Activated effector memory CD4-positive, alpha-beta T cell treated with anti-CD3 and anti-CD28 coated beads, Interleukin-2, amount 50 U/mL, for 16 hours (primary cell): ENCODE measurements around the gene TSPAN18.

Experiments used
- DNase-seq: peaks from one replicate; pipeline ENCODE4 v3.0.0-alpha.2; 2020

Gene TSPAN18

DNA sequence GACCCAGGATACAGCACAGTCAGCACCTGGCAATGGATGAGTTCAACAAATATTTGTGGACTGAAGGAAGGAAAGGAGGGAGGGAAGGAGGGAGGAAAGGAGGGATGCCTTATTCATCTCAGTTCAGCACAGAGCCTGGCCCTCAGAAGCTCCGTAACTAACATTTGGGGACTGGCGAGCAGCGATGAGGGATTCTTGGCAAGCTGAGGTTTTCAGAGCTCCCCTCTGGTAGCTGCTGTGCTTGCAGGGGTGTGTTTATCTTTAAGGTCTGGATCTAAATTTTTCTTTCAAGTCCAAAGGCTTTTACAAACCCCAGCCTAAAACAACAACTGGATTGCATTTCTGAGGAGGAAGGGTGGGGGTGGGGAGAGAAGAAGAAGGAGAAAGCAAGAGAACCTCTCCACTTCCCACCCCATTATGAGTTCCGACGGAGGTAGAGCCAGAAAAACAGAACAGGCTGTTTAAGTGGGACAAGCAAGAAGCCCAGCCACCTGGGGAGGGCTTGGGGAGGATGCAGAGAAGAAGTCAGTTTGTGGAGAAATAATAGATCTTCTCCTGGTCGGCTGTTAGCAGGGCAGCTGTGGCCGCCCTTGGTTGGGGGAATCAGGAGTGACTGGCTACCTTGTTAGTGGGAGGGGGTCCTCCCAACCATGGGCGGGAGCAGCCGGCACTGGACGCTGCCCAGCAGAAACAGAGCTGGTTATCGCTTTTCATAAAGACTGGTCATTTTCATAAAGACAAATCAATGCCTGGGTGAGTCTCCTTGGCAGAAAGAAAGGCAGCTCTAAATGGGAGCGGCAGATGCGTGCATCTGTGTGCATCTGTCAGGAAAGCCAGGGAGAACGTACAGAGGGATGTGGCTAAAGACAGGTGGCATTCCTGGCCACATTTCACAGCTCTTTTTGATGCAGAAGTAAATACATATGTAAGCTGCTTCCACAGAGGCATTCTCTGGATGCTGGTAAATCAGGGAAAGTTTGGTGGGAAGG, 78.0 kb downstream of the TSPAN18 start:
- DNase-seq = no peak

DNA sequence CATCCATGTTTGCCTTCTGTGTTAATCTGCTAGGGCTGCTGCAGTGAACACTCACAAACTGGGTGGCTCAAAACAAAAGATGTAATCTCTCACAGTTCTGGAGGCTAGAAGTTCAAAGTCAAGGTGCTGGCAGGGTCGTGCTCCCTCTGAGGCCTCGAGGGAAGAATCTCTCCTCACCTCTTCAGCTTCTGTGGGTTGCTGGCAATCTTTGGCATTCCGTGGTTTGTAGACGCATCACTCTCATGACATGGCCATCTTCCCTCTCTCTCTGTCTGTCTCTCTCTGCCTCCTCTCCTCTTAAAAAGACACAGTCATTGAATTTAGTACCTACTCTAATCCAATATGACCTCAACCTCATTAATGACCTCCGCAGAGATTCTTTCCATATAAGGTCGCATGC, 78.8 kb downstream of the TSPAN18 start:
- DNase-seq = no peak

- DNase-seq = no peak
Measured at GRCh38 chr11:44808053-44808753, 81.4 kb downstream of the TSPAN18 start.

- DNase-seq = no peak
Measured at GRCh38 chr11:44809283-44809682, 82.5 kb downstream of the TSPAN18 start.

- no peak for DNase-seq
Measured at GRCh38 chr11:44811841-44812448, 85.2 kb downstream of the TSPAN18 start.

- DNase-seq = no peak
Measured at GRCh38 chr11:44812971-44813370, 86.2 kb downstream of the TSPAN18 start.

GRCh38 chr11:44813401-44813800, 86.6 kb downstream of the TSPAN18 start:
- no peak for DNase-seq

GRCh38 chr11:44814881-44815592, 88.3 kb downstream of the TSPAN18 start:
- no peak for DNase-seq

DNA sequence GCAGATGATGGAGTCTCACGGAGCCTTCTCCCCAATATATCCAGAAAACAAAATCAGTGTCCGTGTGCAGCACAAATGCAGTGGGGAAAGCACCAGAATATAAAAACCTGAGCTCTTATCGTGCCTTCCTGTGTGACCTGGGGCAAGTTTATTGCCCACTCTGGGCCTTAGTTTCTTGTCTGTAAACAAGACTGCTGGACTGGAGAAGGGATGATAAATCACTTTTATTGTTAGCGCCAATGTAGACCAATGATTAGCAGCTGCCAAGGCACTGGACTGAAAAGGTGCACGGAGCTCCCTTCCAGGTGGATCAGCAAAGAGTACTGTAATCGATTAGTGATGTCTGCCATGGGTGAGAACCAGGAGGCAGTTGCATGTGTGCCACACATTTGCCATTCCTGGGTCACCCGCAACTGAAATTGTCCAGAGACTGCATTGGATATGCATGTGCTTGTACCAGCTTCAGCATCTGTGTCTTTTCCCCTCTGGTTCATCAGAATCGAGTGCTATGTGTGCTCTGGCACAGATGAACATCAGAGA, 89.2 kb downstream of the TSPAN18 start:
- DNase-seq = no peak

- DNase-seq = no peak
Measured at GRCh38 chr11:44816761-44817160, 90.0 kb downstream of the TSPAN18 start.

DNA sequence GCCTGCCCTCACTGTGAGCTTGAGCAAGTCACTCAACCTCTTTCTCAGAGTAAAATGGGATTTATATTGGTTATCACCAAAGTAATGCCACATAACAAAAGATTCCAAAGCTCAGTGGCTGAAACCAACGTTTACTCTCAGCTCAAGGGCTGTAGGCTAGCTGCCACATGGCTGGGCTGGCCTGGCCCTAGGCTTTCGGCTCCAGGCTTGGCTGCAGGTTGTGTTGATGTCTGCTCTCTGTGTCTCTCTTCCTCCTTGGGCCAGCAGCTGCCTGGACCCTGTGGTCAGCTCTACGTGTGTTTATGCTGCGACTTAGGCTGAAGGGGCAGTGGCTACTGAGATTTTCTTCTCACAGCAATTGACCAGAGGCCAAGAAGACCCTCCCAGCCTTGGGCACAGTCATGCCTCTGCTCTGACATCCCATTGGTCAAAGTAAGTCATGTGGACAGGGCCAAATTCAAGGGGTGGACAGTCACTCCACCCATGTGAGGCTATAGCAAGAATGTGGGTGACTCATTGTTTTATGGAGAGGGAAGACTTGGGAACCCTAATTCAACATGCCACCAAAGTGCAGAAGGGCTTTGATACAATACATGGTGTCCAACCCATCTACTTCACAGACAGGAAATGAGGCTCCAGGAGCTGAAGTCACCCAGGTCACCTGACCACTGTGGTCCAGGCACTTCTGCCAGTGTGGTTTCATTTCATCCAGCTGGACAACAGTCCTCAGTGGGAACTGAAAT, 90.6 kb downstream of the TSPAN18 start:
- DNase-seq = no peak

DNA sequence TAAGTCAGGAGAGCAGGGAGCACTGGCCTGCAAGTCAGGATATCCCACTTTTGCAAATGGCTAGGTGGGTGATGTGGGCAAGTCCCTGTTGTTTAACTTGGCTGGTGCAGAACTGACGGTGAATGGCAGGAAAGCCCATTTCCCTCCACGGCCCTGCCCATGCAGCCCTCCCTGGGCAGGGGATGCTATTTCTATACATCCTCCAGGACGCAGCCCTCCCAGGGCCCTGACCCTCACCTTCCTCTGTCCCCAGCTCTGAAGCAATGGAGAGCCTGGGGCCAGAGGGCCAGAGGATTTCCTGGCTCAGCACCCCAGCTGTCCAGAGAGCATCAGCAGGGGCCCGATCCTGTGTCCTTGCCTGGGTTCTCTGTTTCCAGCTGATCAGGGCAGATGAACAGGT, 91.3 kb downstream of the TSPAN18 start:
- no peak for DNase-seq

DNA sequence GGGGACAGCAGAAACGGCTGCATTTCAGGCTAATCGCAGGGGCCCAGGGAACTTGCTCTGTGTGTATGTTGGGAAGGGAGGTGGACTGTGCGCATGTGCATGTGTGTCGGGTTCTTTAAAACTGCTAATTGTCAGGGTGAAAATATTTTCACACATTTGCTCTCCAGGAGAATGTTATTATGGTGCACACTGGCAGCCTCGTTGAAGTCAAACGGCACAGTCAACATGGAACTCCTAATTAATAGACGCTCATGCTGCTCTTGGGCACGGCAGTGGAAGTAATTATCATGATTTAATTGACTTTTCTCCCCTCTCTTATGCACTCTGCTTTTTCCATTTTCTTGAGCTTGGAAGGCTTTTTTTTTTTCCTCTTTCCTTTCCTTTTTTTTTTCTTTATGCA, 92.6 kb downstream of the TSPAN18 start:
- no peak for DNase-seq

DNA sequence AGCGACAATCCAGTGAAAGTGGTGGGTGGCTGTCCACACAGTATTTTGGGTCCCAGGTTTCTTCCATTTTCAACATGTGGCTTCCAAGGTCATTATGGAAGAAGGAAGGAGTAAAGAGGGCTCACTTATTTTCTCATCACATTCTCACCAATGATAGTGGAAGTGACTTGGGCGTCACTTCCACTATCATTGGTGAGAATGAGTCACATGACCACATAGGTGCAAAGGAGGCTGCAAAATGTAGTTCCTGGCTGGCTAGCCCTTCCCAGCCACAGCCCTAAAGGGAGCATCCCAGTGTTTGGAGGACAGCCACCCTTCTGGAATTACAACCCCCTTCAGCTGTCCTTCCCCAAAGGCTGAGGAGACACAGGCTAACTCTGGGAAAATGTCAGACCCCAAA, 95.6 kb downstream of the TSPAN18 start:
- no peak for DNase-seq

GRCh38 chr11:44823006-44823405, 96.2 kb downstream of the TSPAN18 start:
- no peak for DNase-seq

DNA sequence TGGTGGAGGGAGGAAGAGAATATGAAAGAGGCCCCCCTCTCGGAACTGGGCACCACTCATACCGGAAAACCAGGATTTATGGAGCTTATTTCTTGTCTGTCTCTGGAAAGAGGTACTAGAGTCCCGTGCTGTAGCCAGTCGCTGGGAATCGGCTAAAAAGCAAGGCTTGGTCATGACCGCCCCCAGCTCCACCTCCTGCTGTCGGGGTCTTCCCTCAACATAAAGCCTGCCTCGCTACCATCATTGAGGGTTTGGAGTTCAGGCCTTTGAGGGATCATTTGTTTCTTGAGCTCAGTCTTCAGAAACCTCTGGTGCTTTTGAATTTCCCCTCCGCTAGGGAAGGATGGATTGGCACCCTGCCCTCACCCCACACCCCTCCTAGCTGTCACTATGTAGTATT, 97.1 kb downstream of the TSPAN18 start:
- no peak for DNase-seq

DNA sequence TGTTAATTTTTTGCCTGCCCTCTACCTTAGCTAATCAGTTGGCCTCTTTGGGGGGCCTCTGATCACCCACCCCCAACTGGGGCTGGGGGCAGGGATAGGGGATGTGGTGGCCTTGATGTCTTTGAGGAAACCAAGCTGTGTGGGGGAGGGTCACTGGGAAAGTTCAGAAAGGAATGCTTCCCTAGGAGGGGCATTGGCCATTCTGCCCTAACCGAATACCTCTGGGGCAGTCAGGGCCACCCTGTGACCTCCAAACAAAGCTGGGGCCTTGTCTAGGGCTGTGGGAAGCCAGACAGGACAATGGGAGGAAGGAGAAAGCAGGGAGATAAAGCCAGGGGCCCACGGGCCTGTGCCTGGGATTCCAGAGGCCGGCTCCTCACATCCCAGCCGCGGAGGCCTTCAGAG, 97.5 kb downstream of the TSPAN18 start:
- no peak for DNase-seq

- DNase-seq = no peak
Measured at GRCh38 chr11:44825058-44825785, 98.5 kb downstream of the TSPAN18 start.

DNA sequence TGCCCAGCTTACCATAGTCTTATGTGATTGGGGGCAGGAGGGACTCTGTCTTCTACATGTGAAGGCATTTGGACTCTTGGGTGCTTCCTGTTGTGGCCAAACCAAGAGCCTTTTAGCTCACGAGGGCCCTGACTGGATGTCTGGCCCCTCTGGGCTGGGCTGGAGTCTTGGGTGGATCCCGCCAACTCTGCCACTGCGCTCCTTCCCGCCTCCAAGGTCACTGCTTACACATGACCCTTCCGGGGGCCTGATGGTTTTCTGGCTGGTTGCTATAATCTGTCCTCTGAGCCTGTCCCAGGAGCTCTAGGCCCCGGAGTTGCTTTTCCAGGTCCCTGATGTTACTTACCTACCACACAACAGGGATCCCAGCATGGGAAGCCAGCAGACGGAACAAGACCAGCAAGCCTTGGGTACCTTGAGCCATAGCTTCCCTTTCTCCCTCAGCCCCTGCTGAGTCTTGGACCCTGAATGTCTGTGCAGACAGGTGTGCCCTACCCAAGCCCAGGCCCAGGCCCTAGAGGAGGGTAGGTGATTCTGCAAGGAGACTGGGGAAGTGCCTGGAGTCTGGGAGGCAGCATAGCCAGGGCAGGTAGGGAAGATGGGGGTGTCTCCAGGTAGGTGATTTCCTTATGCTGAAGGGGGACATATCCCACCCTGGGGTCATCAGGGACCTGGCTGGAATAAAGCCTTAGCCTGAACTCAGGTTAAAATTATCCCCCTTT, 100.3 kb downstream of the TSPAN18 start:
- DNase-seq = no peak

GRCh38 chr11:44828296-44828695, 101.5 kb downstream of the TSPAN18 start:
- DNase-seq = no peak

DNA sequence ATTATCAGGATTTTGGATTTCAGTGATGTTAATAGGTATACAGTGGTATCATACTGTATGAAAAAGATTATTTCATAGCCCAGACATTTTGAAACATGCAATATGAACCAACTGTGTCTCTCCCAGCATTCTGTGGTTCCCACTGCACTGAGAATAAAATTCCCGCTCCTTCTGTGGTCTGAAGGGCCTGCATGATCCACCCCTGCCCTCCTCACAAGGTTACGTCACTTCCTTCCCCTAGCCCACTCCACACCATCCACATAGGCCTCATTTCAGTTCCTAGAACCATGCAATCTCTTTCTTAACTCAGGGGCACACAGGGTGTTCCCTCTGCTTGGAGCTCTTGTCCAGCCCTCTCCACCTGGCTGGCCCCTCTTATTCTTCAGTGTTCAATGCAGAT, 103.1 kb downstream of the TSPAN18 start:
- no peak for DNase-seq
